SK-N-SH treated with all-trans-retinoic acid at 6 μM for 48 hours (cell line): ENCODE measurements around the gene FN1.

Source experiments
- ARNTL ChIP-seq: fragments of 450-650 bp; formaldehyde crosslinking; IDR thresholded peaks from 2 replicates; pipeline ENCODE4 v1.5.0; 2020; ENCODE audit warnings: low read depth, mild to moderate bottlenecking, moderate library complexity, borderline replicate concordance
- GLIS3 ChIP-seq: fragments of 250-450 bp; sonication (Bioruptor Pico); IDR thresholded peaks from 2 replicates; pipeline ENCODE4 v1.5.0; 2020; ENCODE audit warnings: mild to moderate bottlenecking, moderate library complexity
- OSR1 ChIP-seq: fragments of 250-450 bp; sonication (Bioruptor Pico); IDR thresholded peaks from 2 replicates; pipeline ENCODE4 v1.8.0; 2022; ENCODE audit warnings: moderate library complexity, mild to moderate bottlenecking, inconsistent platforms
- RARB ChIP-seq: fragments of 250-450 bp; sonication (Bioruptor Pico); IDR thresholded peaks from 2 replicates; pipeline ENCODE4 v1.8.0; 2021; ENCODE audit warnings: mild to moderate bottlenecking, moderate library complexity
- ZNF565 ChIP-seq: fragments of 450-650 bp; formaldehyde crosslinking; conservative IDR thresholded peaks from 2 replicates; pipeline ENCODE4 v1.5.0; 2020; ENCODE audit warnings: low read depth, mild to moderate bottlenecking, moderate library complexity
- TF ChIP-seq, protein P1 (sequence below): fragments of 250-450 bp; sonication (Bioruptor Pico); IDR thresholded peaks from 2 replicates; pipeline ENCODE4 v1.5.1; 2020; ENCODE audit warnings: low read depth, mild to moderate bottlenecking, moderate library complexity

DNA sequence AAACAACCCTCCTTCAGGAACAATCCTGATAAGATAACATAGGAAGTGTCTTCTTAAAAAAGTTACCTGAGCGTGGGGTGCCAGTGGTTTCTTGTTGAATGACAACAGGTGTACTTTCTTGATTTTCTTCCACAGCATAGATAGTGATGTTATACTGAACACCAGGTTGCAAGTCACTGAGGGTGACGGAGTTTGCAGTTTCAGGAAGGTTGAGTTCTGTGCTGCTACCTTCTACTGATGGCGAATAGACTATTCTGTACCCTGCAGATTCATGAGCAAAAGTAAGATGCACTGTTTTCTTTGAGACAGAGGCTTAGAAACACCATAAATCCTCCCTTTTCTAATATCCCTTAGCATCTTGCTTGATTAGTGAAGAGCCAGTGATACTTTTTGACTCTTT lies 28.8 kb downstream of the FN1 start:
- no peak for TF ChIP-seq ARNTL (CRISPR knock-in tag)
- TF ChIP-seq, protein P1, sequence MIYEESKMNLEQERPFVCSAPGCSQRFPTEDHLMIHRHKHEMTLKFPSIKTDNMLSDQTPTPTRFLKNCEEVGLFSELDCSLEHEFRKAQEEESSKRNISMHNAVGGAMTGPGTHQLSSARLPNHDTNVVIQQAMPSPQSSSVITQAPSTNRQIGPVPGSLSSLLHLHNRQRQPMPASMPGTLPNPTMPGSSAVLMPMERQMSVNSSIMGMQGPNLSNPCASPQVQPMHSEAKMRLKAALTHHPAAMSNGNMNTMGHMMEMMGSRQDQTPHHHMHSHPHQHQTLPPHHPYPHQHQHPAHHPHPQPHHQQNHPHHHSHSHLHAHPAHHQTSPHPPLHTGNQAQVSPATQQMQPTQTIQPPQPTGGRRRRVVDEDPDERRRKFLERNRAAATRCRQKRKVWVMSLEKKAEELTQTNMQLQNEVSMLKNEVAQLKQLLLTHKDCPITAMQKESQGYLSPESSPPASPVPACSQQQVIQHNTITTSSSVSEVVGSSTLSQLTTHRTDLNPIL (CRISPR knock-in tag): no peak
- no peak for TF ChIP-seq GLIS3 (CRISPR knock-in tag)
- no peak for TF ChIP-seq OSR1 (CRISPR knock-in tag)
- no peak for TF ChIP-seq RARB (CRISPR knock-in tag)
- no peak for TF ChIP-seq ZNF565
